Measurements from ENCODE around the gene EMC6.

Gene EMC6

GRCh38 chr17:3641717-3642486 is 26.7 kb upstream of the EMC6 start:
- DNase-seq (ENCODE audit: insufficient read length, low spot score): no peak
- FAIRE-seq: no peak
- TF ChIP-seq CTCF (IDR thresholded peaks at IDR 0.05; ENCODE audit: insufficient read depth, missing control alignments): no peak

DNA sequence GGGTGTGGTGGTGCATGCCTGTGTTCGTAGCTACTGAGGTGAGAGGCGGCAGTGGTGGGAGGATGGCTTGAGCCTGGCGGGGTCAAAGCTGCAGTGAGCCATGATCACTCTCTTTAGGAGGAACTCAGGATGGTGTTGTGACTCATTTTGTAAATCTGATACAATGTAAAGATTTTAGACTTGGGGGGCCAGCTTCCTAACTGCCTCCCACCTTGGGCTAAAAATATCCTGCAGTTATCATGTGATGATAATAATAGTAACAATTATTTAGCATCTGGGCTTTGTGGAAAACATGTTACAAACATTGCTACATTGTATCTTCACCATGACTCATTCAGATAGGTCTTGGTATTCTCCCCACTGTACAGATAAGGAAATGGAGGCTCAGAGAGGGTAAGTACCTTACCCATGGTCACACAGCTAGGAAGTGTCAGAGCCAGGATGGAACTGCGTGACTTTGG is 24.7 kb upstream of the EMC6 start:
- no peak for TF ChIP-seq CTCF (IDR thresholded peaks at IDR 0.05; ENCODE audit: insufficient read depth, missing control alignments)
- DNase-seq (ENCODE audit: insufficient read length, low spot score): no peak
- no peak for FAIRE-seq

DNA sequence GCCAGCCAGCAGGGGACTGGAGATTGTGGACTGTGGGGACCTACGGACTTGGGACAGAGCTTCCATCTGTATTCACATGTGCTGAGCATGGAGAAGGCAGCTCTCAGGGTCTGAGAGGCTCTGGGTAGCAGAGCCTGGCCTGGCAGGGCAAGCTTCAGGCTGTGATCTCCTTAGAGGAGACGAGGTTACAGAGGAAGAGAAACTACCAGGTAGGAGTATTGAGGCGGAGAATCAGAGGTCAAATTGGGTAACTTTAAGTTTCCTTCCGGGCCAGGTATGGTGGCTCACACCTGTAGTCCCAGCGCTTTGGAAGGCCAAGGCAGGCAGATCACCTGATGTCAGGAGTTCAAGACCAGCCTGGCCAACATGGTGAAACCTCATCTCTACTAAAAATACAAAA is 23.3 kb upstream of the EMC6 start:
- DNase-seq (ENCODE audit: insufficient read length, low spot score) (no peak), FAIRE-seq (no peak)
- TF ChIP-seq CTCF (IDR thresholded peaks at IDR 0.05; ENCODE audit: insufficient read depth, missing control alignments): no peak

GRCh38 chr17:3647251-3647650 is 21.4 kb upstream of the EMC6 start:
- DNase-seq (ENCODE audit: insufficient read length, low spot score): no peak
- no peak for FAIRE-seq
- TF ChIP-seq CTCF (IDR thresholded peaks at IDR 0.05; ENCODE audit: insufficient read depth, missing control alignments): no peak

DNA sequence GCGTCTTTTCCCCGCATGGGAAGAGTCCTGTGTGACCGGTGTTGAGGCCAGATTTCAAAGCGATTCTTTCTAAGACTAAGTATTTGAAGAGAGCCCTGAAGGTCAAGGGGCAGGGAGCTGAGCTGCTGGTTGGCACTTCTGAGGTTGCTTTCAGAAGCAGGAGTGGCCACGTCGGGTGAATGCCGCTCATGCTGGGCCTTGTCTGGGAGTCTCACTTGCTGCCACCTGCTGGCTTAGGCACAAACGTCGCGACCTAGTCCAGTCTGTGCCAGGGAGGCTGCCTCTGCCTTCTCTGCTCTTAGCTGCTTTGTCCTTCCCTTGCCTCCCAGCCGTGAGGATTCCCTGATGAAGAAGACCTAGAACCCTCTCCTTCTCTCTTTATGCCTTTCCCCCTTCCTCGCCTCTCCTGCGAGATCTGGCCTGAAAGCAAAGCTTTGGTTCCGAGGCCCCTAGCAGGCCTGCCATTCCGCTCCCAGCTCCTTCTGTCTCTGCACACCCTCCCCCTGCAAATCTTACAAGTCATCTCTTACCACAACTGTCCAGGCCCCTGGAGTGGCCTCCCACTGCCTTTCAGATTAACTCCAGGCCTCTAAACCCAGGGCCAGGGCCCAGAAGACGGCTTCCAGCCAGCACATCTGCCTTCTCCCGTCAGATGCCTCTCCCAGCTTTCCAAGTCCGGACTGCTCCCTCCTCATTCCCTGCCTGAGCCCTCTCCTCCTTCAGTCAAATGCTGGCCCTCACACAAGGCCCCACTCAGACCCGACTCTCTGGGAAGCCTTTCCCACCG is 20.6 kb upstream of the EMC6 start:
- FAIRE-seq (no peak), DNase-seq (ENCODE audit: insufficient read length, low spot score) (peak; percentile 54)
- TF ChIP-seq CTCF (IDR thresholded peaks at IDR 0.05; ENCODE audit: insufficient read depth, missing control alignments): peak; percentile 21

GRCh38 chr17:3655766-3656165 is 12.8 kb upstream of the EMC6 start:
- FAIRE-seq (no peak), DNase-seq (ENCODE audit: insufficient read length, low spot score) (no peak)
- TF ChIP-seq CTCF (IDR thresholded peaks at IDR 0.05; ENCODE audit: insufficient read depth, missing control alignments): no peak

DNA sequence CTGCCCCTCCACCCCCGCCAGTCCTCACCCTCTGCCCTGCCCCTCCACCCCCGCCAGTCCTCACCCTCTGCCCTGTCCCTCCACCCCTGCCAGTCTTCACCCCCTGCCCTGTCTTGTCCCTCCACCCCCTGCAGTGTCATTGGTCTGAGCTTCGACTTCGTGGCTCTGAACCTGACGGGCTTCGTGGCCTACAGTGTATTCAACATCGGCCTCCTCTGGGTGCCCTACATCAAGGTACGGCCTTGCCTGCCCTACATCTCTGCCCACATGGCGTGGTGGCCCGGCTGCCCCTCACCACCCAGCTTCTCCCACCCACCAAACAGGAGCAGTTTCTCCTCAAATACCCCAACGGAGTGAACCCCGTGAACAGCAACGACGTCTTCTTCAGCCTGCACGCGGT is 12.3 kb upstream of the EMC6 start:
- no peak for FAIRE-seq
- TF ChIP-seq CTCF (IDR thresholded peaks at IDR 0.05; ENCODE audit: insufficient read depth, missing control alignments): no peak
- DNase-seq (ENCODE audit: insufficient read length, low spot score): no peak
